Right ventricle myocardium superior (tissue), 1 donor: ENCODE results near the gene CHRNB4. TPM values are rescaled to one million over a fixed set of nuclear protein-coding genes. Genes with fewer than 3 reads are reported as not detected.

Source experiments
- ATAC-seq: fragments of 200-7000 bp; cut with Tn5 transposase; one replicate; pipeline ENCODE4 v1.9.1; 2020; ENCODE audit warnings: mild to moderate bottlenecking; ENCODE audit not compliant: poor library complexity
- DNase-seq: peaks from one replicate; pipeline ENCODE4 v3.0.0-alpha.2; 2020
- intact Hi-C: fragments of 100-400 bp; cut with DNase I; formaldehyde crosslinking; loops from one replicate; pipeline ENCODE4 v1.11.2; 2022
- total RNA-seq: library from RNA; stranded (reverse); fragmentation: NEBNext Ultra II Directional; extraction: Animal tissue kit (Norgen Biotek cat#: 25700); gene quantifications from one replicate; pipeline ENCODE4 v1.2.1, GENCODE V29; 2021
- donor health status: DM: no; HTN: yes; CAD: no; lungs with severe emphysema.

CHRNB4 gene
- total RNA-seq, 1 donor from 2014 or later: not detected

DNA sequence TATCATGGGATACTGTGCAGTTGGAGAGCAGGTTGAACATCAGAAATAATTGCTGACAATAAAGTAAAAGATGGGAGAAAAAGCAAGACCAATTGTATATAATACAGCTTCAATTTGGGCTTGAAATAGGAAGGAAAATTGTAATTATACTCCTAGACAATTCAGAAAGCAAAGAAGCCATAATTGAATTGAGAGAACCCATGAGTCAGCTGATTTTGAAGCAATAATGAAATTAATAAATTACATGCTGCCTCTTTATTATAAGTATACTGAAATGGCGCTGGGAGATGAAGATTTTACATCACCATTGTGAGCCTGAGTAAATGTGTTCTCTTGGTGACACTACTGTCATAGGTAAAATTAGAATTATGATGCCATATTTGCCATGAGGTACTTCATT is 43.4 kb downstream of the CHRNB4 start:
- DNase-seq (no peak), ATAC-seq (no peak)
- intact Hi-C loops: no loop called here

DNA sequence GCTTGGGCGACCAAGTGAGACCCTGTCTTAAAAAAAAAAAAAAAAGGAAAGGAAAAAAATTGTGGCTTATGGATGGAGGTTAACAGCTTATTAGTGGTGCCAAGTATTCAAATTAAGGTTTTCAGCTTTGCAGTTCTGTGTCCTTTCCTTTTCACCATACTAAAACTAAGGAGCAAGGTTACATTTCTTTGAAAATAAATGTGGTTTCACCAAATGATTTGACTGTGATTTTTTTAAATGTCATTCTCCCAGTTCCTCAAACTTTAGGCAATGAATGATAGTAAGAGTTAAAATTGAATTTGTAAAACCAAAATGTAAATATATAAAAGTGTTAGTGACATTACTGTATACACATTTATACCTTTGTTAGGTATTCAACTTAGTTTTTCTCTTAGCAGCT is 66.1 kb downstream of the CHRNB4 start:
- ATAC-seq: no peak
- no peak for DNase-seq
- intact Hi-C loops: no loop called here

Other genes with a start within 250 kb of the CHRNB4 start
- gene IREB2, start 203.0 kb downstream of the CHRNB4 start, total RNA-seq: 24.8 TPM
- 4.9 TPM for gene HYKK, start 133.6 kb downstream of the CHRNB4 start, total RNA-seq
- 113 TPM for gene PSMA4, start 100.8 kb downstream of the CHRNB4 start, total RNA-seq
- 4.2 TPM for gene CHRNA5, start 75.7 kb downstream of the CHRNB4 start, total RNA-seq
- 0.13 TPM for gene CHRNA3, start 20.2 kb downstream of the CHRNB4 start, total RNA-seq
- 31.0 TPM for gene ADAMTS7, start 170.3 kb upstream of the CHRNB4 start, total RNA-seq
- 330 TPM for gene MORF4L1, start 231.7 kb upstream of the CHRNB4 start, total RNA-seq